Panc1 (cell line): Measurements from ENCODE around the gene TMEM115. TPM values are rescaled to one million over a fixed set of nuclear protein-coding genes. Genes with fewer than 3 reads are reported as not detected.

Experiments used
- ATAC-seq: fragments of 200-7000 bp; cut with Tn5 transposase; 2 replicates; pipeline ENCODE4 v1.9.1; 2020; ENCODE audit warnings: mild to moderate bottlenecking, moderate library complexity
- BruUV-seq: library from RNA; stranded (reverse); fragments of 400-500 nt; replicated peaks from 2 replicates; lab custom pipeline; 2021; lab: Mats Ljungman, UMichigan
- CTCF ChIA-PET: fragments of 300-600 bp; sonication (Branson Sonifier 250); formaldehyde crosslinking; loops from one replicate; lab custom pipeline; 2022; ENCODE audit warnings: antibody characterized with exemption; lab: Charles Lee
- POLR2A ChIA-PET: fragments of 300-600 bp; sonication (Branson Sonifier 250); formaldehyde crosslinking; loops from one replicate; lab custom pipeline; 2022; ENCODE audit warnings: antibody characterized with exemption; lab: Charles Lee
- DNase-seq: peaks from one replicate; pipeline ENCODE4 v3.0.0-alpha.2; 2010; ENCODE audit warnings: low read depth, low spot score
- H3K27ac ChIP-seq: 2 replicates; pipeline ENCODE4 v1.5.1; 2011; ENCODE audit warnings: mild to moderate bottlenecking, low read length, inconsistent platforms
- H3K27me3 ChIP-seq: fragments of 200-500 bp; sonication (Bioruptor generic); 2 replicates; pipeline ENCODE4 v1.6.0; 2014; ENCODE audit warnings: low read length, inconsistent platforms; ENCODE audit not compliant: control insufficient read depth, insufficient read depth
- H3K36me3 ChIP-seq: fragments of 200-500 bp; sonication (Bioruptor generic); 2 replicates; pipeline ENCODE4 v1.5.1; 2014; ENCODE audit warnings: inconsistent platforms, mild to moderate bottlenecking, low read length, moderate library complexity; ENCODE audit not compliant: control insufficient read depth, insufficient read depth
- H3K4me1 ChIP-seq: 2 replicates; pipeline ENCODE4 v1.5.1; 2011; ENCODE audit warnings: inconsistent platforms, mild to moderate bottlenecking, low read length, moderate library complexity; ENCODE audit not compliant: control insufficient read depth, insufficient read depth
- H3K4me3 ChIP-seq, 2 experiments: 2 replicates each; pipeline ENCODE4 v1.5.1; 2011 to 2012; ENCODE audit warnings: low read depth in 2 of 2, low read length in 2 of 2, mild to moderate bottlenecking in 2 of 2, inconsistent platforms in 1 of 2, moderate library complexity in 1 of 2
- H3K9me3 ChIP-seq: fragments of 200-500 bp; sonication (Bioruptor generic); 2 replicates; pipeline ENCODE4 v1.5.1; 2014; ENCODE audit warnings: low read depth, mild to moderate bottlenecking, inconsistent platforms, low read length, moderate library complexity; ENCODE audit not compliant: control insufficient read depth, insufficient read depth
- POLR2AphosphoS5 ChIP-seq: IDR thresholded peaks from 2 replicates; pipeline ENCODE4 v1.6.1; 2012; ENCODE audit warnings: mild to moderate bottlenecking, low read depth, low read length, moderate library complexity
- REST ChIP-seq, 2 experiments: IDR thresholded peaks; 2 replicates each; pipeline ENCODE4 v1.6.1; 2011 to 2012; ENCODE audit warnings: low read depth in 2 of 2, control low read depth in 1 of 2, low read length in 1 of 2, mild to moderate bottlenecking in 1 of 2, moderate library complexity in 1 of 2; ENCODE audit not compliant: insufficient read depth in 1 of 2
- SIN3A ChIP-seq: IDR thresholded peaks from 2 replicates; pipeline ENCODE4 v1.6.1; 2012; ENCODE audit warnings: low read depth, mild to moderate bottlenecking, low read length, moderate library complexity, borderline replicate concordance; ENCODE audit not compliant: insufficient read depth
- TCF7L2 ChIP-seq: IDR thresholded peaks from 2 replicates; pipeline ENCODE4 v1.6.1; 2011; ENCODE audit warnings: mild to moderate bottlenecking, low read depth, low read length, inconsistent platforms
- in situ Hi-C: cut with HindIII; loops from 2 replicates; pipeline ENCODE4 v1.10.0; 2016; ENCODE audit warnings: low sequenced_read_pairs, low pct_unique_long_range_greater_than_20kb
- intact Hi-C: fragments of 100-400 bp; cut with micrococcal nuclease; formaldehyde crosslinking; loops from one replicate; pipeline ENCODE4 v1.10.0; 2022; ENCODE audit not compliant: unreplicated experiment
- total RNA-seq: library from RNA; stranded (reverse); gene quantifications from one replicate; pipeline ENCODE4 v1.2.1, GENCODE V29; 2021; ENCODE audit not compliant: unreplicated experiment
- TF ChIP-seq, protein P1 (sequence below): fragments of 450-650 bp; IDR thresholded peaks from 2 replicates; pipeline ENCODE4 v1.5.1; 2017; ENCODE audit warnings: mild to moderate bottlenecking

TMEM115 gene
- total RNA-seq, 1 experiment from 2014 or later = 30.2 TPM

DNA sequence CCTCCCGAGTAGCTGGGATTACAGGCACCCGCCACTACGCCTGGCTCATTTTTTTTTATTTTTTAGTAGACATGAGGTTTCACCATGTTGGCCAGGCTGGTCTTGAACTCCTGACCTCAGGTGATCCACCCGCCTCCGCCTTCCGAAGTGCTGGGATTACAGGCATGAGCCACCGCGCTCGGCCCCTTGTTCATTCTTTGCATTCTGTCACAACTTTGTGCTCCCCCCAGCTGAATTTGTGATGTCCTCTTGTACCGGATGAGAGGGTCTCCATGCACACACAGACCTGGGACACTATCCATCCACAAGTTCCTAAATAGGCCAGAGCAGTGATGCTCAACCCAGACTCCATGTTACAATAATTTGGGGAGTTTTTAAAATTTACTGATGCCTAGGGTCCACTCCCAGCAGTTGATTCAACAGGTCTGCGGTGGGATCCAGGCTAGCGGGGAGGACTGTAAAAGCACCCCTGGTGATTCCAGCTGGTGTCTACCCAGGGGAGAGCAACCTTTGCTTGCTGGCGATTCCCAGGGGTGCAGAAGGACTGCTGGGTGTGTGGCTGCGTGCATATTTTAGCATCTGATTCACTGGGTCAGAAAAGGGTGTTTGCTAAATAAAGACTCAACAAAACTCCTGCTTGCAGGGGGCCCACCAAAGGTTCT, 19.7 kb downstream of the TMEM115 start:
- CTCF ChIA-PET = no interaction called here
- POLR2A ChIA-PET = no interaction called here
- intact Hi-C loops = no loop called here
- Histone ChIP-seq H3K27me3 (no peaks in the 10 kb centered on the region), H3K36me3 (peaks cover 8% of the 10 kb centered on the region; the same call in 1 of the 2 replicates), H3K9me3 (no peaks in the 10 kb centered on the region), H3K4me1 (peaks cover 8% of the 10 kb centered on the region; the same call in 1 of the 2 replicates), H3K4me3 (peak overlapping the region; percentile 28 to 39; a peak in 3 of 4 replicates), H3K27ac (0 out of 2 replicates have a peak overlapping the region, but pooled peaks have one; percentile 26)
- TF ChIP-seq TCF7L2 (no peak), REST (IDR thresholded peaks at IDR 0.05; ENCODE audit: insufficient read depth in 1 of 2, low read depth in 2 of 2, low read length in 1 of 2) (no peak), POLR2AphosphoS5 (no peak), SIN3A (no peak)
- TF ChIP-seq, protein P1, sequence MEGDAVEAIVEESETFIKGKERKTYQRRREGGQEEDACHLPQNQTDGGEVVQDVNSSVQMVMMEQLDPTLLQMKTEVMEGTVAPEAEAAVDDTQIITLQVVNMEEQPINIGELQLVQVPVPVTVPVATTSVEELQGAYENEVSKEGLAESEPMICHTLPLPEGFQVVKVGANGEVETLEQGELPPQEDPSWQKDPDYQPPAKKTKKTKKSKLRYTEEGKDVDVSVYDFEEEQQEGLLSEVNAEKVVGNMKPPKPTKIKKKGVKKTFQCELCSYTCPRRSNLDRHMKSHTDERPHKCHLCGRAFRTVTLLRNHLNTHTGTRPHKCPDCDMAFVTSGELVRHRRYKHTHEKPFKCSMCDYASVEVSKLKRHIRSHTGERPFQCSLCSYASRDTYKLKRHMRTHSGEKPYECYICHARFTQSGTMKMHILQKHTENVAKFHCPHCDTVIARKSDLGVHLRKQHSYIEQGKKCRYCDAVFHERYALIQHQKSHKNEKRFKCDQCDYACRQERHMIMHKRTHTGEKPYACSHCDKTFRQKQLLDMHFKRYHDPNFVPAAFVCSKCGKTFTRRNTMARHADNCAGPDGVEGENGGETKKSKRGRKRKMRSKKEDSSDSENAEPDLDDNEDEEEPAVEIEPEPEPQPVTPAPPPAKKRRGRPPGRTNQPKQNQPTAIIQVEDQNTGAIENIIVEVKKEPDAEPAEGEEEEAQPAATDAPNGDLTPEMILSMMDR = no peak
- ATAC-seq = no peak
- in situ Hi-C loops = no loop called here
- no peak for DNase-seq
- no TSS peak for BruUV-seq

- H3K27ac ChIP-seq = no peak overlapping the region
- H3K4me1 ChIP-seq = peaks cover 14% of the 10 kb centered on the region; the same call in 1 of the 2 replicates
- in situ Hi-C loops = no loop called here
- DNase-seq (no peak), ATAC-seq (no peak)
- no peak overlapping the region for H3K4me3 ChIP-seq
- ChIA-PET CTCF (no interaction called here), POLR2A (interaction anchor here (0.7 kb wide), 2 partner anchors 32 to 1304 kb away, joined by 6 to 14 read pairs; no protein-coding TSS in a partner anchor)
- H3K36me3 ChIP-seq = peaks cover 8% of the 10 kb centered on the region; the same call in 1 of the 2 replicates
- TF ChIP-seq REST (IDR thresholded peaks at IDR 0.05; ENCODE audit: insufficient read depth in 1 of 2, low read depth in 2 of 2, low read length in 1 of 2) (no peak), POLR2AphosphoS5 (no peak), TCF7L2 (no peak), SIN3A (no peak)
- TF ChIP-seq, protein P1 = no peak
- no peaks in the 10 kb centered on the region for H3K27me3 ChIP-seq
- intact Hi-C loops = no loop called here
- H3K9me3 ChIP-seq = no peaks in the 10 kb centered on the region
- BruUV-seq = no TSS peak
Measured at GRCh38 chr3:50338965-50339364, 20.4 kb downstream of the TMEM115 start.
